Neural progenitor cell (in vitro differentiated cells): Measurements from ENCODE around the gene KRT37. TPM values are rescaled to one million over a fixed set of nuclear protein-coding genes. Genes with fewer than 3 reads are reported as not detected.
"Not testable (repeated sequence)": the region's sequence is repeated elsewhere in the genome, so short reads cannot be mapped to it uniquely, and the experiment has no call there.

Source experiments
- DNase-seq: peaks from one replicate; pipeline ENCODE4 v3.0.0-alpha.2; 2016; ENCODE audit warnings: low spot score
- H2AFZ ChIP-seq: fragments of 200-600 bp; sonication (generic); replicated peaks from 2 replicates; pipeline ENCODE4 v1.6.1; 2016; ENCODE audit warnings: antibody characterized with exemption
- H3F3A ChIP-seq: fragments of 200-600 bp; sonication (generic); 2 replicates; pipeline ENCODE4 v1.6.1; 2016; ENCODE audit warnings: antibody characterized with exemption, low read depth
- H3K27ac ChIP-seq: fragments of 200-600 bp; sonication (generic); 2 replicates; pipeline ENCODE4 v1.5.1; 2016; ENCODE audit warnings: mild to moderate bottlenecking
- H3K27me3 ChIP-seq: fragments of 200-600 bp; sonication (generic); 2 replicates; pipeline ENCODE4 v1.6.1; 2016; ENCODE audit warnings: mild to moderate bottlenecking, moderate library complexity
- H3K36me3 ChIP-seq: fragments of 200-600 bp; sonication (generic); 2 replicates; pipeline ENCODE4 v1.5.1; 2016
- H3K4me1 ChIP-seq: fragments of 200-600 bp; sonication (generic); 2 replicates; pipeline ENCODE4 v1.6.1; 2016; ENCODE audit warnings: mixed run types
- H3K4me2 ChIP-seq: fragments of 200-600 bp; sonication (generic); 2 replicates; pipeline ENCODE4 v1.6.1; 2016
- H3K4me3 ChIP-seq: fragments of 200-600 bp; sonication (generic); 2 replicates; pipeline ENCODE4 v1.5.1; 2016
- H3K79me2 ChIP-seq: fragments of 200-600 bp; sonication (generic); 2 replicates; pipeline ENCODE4 v1.6.1; 2016; ENCODE audit warnings: low read depth
- H3K9ac ChIP-seq: fragments of 200-600 bp; sonication (generic); 2 replicates; pipeline ENCODE4 v1.6.1; 2016
- H3K9me3 ChIP-seq: fragments of 200-600 bp; sonication (generic); 2 replicates; pipeline ENCODE4 v1.5.1; 2016; ENCODE audit warnings: low read depth
- H4K20me1 ChIP-seq: fragments of 200-600 bp; sonication (generic); 2 replicates; pipeline ENCODE4 v1.6.1; 2016; ENCODE audit warnings: low read depth
- H3K27ac Mint-ChIP-seq: 3 replicates; pipeline ENCODE4 v1.8.0; 2021; ENCODE audit warnings: mixed read lengths
- H3K27me3 Mint-ChIP-seq: 2 replicates; pipeline ENCODE4 v1.8.0; 2022; ENCODE audit warnings: low read depth, mild to moderate bottlenecking, inconsistent platforms, moderate library complexity, mixed read lengths; ENCODE audit not compliant: insufficient read depth
- H3K36me3 Mint-ChIP-seq: 3 replicates; pipeline ENCODE4 v1.8.0; 2021; ENCODE audit warnings: mixed read lengths
- H3K4me1 Mint-ChIP-seq: 3 replicates; pipeline ENCODE4 v1.8.0; 2021; ENCODE audit warnings: mixed read lengths
- H3K4me3 Mint-ChIP-seq: 3 replicates; pipeline ENCODE4 v1.8.0; 2021; ENCODE audit warnings: mild to moderate bottlenecking, moderate library complexity, mixed read lengths
- H3K9me3 Mint-ChIP-seq: 3 replicates; pipeline ENCODE4 v1.8.0; 2020; ENCODE audit warnings: mixed read lengths
- CTCF ChIP-seq: fragments of 200-600 bp; sonication (generic); IDR thresholded peaks from 2 replicates; pipeline ENCODE4 v1.5.1; 2017; ENCODE audit warnings: antibody characterized with exemption, mild to moderate bottlenecking
- EZH2 ChIP-seq: fragments of 200-600 bp; sonication (generic); IDR thresholded peaks from 2 replicates; pipeline ENCODE4 v1.6.1; 2017; ENCODE audit warnings: antibody characterized with exemption, mild to moderate bottlenecking, moderate library complexity
- EZH2phosphoT487 ChIP-seq: fragments of 200-600 bp; sonication (generic); IDR thresholded peaks from 2 replicates; pipeline ENCODE4 v1.6.1; 2017; ENCODE audit warnings: antibody characterized with exemption
- total RNA-seq: library from RNA; depleted of rRNA; stranded (reverse); fragments of >200 nt; gene quantifications from 2 replicates; pipeline ENCODE4 v1.2.3, GENCODE V29; 2015; ENCODE audit warnings: low replicate concordance

Gene KRT37
- total RNA-seq, 1 donor from 2014 or later, result not detected

- no peaks in the 10 kb centered on the region for H3K9me3 Mint-ChIP-seq
- H3K36me3 Mint-ChIP-seq, result no peaks in the 10 kb centered on the region
- H3K79me2 ChIP-seq, result no peaks in the 10 kb centered on the region
- no peak for DNase-seq
- no peaks in the 10 kb centered on the region for H4K20me1 ChIP-seq
- H3K4me3 ChIP-seq, result no peak overlapping the region
- no peak overlapping the region for H3K27ac Mint-ChIP-seq
- H3K9ac ChIP-seq, result no peak overlapping the region
- H3K4me3 Mint-ChIP-seq, result no peak overlapping the region
- H2AFZ ChIP-seq, result no peak overlapping the region
- H3K36me3 ChIP-seq, result no peaks in the 10 kb centered on the region
- H3K27me3 ChIP-seq, result no peaks in the 10 kb centered on the region
- H3K27me3 Mint-ChIP-seq, result peaks cover 3% of the 10 kb centered on the region
- H3F3A ChIP-seq, result no peaks in the 10 kb centered on the region
- H3K27ac ChIP-seq, result no peak overlapping the region
- no peak for TF ChIP-seq EZH2
- no peak for TF ChIP-seq CTCF
- H3K9me3 ChIP-seq, result no peaks in the 10 kb centered on the region
- H3K4me1 ChIP-seq, result peaks cover under 1% of the 10 kb centered on the region
- peaks cover 3% of the 10 kb centered on the region for H3K4me1 Mint-ChIP-seq
- no peak overlapping the region for H3K4me2 ChIP-seq
These were observed 9.6 kb upstream of the KRT37 start for GRCh38 chr17:41434005-41434404.

- Mint-ChIP-seq H3K36me3 (no peaks in the 10 kb centered on the region), H3K4me1 (peaks cover 7% of the 10 kb centered on the region), H3K9me3 (no peaks in the 10 kb centered on the region), H3K27me3 (peaks cover 3% of the 10 kb centered on the region), H3K4me3 (no peak overlapping the region), H3K27ac (no peak overlapping the region)
- Histone ChIP-seq H3K36me3 (no peaks in the 10 kb centered on the region), H3K4me2 (no peak overlapping the region), H3K27ac (no peak overlapping the region), H3K9me3 (no peaks in the 10 kb centered on the region), H3K27me3 (no peaks in the 10 kb centered on the region), H4K20me1 (no peaks in the 10 kb centered on the region), H3K79me2 (no peaks in the 10 kb centered on the region), H3K4me3 (no peak overlapping the region), H2AFZ (no peak overlapping the region), H3K9ac (no peak overlapping the region), H3K4me1 (peaks cover 4% of the 10 kb centered on the region), H3F3A (no peaks in the 10 kb centered on the region)
- no peak for DNase-seq
- TF ChIP-seq EZH2 (no peak), CTCF (no peak), EZH2phosphoT487 (no peak)
These were observed 9.2 kb upstream of the KRT37 start for GRCh38 chr17:41433586-41433985.

GRCh38 chr17:41430376-41430775 lies 6.0 kb upstream of the KRT37 start:
- not testable (repeated sequence) for DNase-seq, H3F3A ChIP-seq, H3K79me2 ChIP-seq, H3K4me3 Mint-ChIP-seq, H4K20me1 ChIP-seq, H3K4me2 ChIP-seq, H2AFZ ChIP-seq, H3K36me3 ChIP-seq, H3K27me3 ChIP-seq, H3K27ac ChIP-seq, H3K36me3 Mint-ChIP-seq, H3K9me3 ChIP-seq, H3K4me1 ChIP-seq, H3K9ac ChIP-seq, H3K4me3 ChIP-seq, H3K27me3 Mint-ChIP-seq, H3K27ac Mint-ChIP-seq, H3K9me3 Mint-ChIP-seq
- H3K4me1 Mint-ChIP-seq, result peaks cover 10% of the 10 kb centered on the region

- Mint-ChIP-seq H3K4me1 (peaks cover 10% of the 10 kb centered on the region), H3K27me3 (peaks cover 3% of the 10 kb centered on the region), H3K9me3 (no peaks in the 10 kb centered on the region), H3K4me3 (no peak overlapping the region), H3K27ac (no peak overlapping the region), H3K36me3 (no peaks in the 10 kb centered on the region)
- no peaks in the 10 kb centered on the region for H4K20me1 ChIP-seq
- no peaks in the 10 kb centered on the region for H3F3A ChIP-seq
- H3K27me3 ChIP-seq, result no peaks in the 10 kb centered on the region
- H3K9ac ChIP-seq, result no peak overlapping the region
- H2AFZ ChIP-seq, result no peak overlapping the region
- H3K79me2 ChIP-seq, result no peaks in the 10 kb centered on the region
- TF ChIP-seq EZH2, result no peak
- TF ChIP-seq EZH2phosphoT487, result no peak
- TF ChIP-seq CTCF, result no peak
- H3K4me3 ChIP-seq, result no peak overlapping the region
- H3K27ac ChIP-seq, result no peak overlapping the region
- H3K9me3 ChIP-seq, result no peaks in the 10 kb centered on the region
- no peak overlapping the region for H3K4me2 ChIP-seq
- H3K4me1 ChIP-seq, result peaks cover 4% of the 10 kb centered on the region
- DNase-seq, result no peak
- no peaks in the 10 kb centered on the region for H3K36me3 ChIP-seq
These were observed 5.3 kb upstream of the KRT37 start for GRCh38 chr17:41429667-41430066.
